Urothelium cell line (cell line): ENCODE measurements around the gene FOXD1.

Experiments used
- DNase-seq: peaks from one replicate; pipeline ENCODE4 v3.0.0; 2011; ENCODE audit warnings: low spot score, mixed read lengths
- FAIRE-seq: peaks from 2 replicates; lab custom pipeline; 2011; peaks lifted over from hg19 to GRCh38; lab: Jason Lieb, UNC

Gene FOXD1

DNA sequence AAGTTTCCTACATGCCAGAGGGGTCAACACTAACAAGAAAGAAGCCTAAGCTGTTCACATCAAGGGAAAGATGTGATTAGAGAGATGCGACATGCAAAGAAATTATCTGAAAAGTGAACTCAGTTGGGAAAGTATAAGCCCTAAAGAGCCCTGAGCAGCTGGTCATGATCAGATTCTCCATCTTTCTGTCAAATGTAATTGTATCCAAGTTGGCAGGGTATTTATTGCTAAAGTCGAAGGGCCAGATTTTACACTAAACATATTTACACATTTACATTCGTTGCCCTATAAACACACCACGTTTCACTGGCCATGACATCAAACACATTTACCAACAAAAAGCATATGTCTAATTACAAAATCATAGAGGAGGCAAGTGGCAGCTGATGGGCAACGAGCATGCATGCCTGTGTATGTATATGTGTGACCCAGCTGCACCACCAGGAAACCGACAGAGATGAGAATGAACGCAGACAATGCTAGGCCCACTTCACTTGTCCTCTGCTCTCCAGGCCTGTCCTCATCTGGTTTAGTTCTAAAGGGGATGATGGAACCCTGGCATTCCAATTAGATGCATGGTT, 6.3 kb downstream of the FOXD1 start:
- peak; percentile 30 for FAIRE-seq

DNA sequence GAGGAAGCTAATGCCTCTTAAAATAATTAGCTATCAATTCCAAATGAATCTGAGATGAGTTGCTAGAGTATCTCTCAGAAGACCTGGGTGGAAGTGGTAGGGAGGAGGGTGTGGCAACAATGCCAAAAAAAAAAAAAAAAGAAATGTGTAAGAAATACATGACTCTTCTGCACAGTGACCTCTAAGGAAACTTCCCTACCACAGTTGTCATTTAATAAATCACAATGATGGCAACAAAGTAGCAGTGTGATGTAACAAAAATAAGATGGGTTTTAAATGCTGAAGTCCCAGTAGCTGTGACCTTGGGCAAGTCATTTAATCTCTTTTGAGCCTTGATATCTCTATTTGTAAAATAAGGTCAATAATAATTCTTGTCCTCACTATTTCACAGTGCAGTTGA, 7.2 kb downstream of the FOXD1 start:
- DNase-seq (no peak), FAIRE-seq (no peak)

More for the DNA sequence above, 6.3 kb downstream of the FOXD1 start:
- DNase-seq: no peak

GRCh38 chr5:73440262-73440661, 8.3 kb downstream of the FOXD1 start:
- FAIRE-seq: no peak
- DNase-seq: no peak

DNA sequence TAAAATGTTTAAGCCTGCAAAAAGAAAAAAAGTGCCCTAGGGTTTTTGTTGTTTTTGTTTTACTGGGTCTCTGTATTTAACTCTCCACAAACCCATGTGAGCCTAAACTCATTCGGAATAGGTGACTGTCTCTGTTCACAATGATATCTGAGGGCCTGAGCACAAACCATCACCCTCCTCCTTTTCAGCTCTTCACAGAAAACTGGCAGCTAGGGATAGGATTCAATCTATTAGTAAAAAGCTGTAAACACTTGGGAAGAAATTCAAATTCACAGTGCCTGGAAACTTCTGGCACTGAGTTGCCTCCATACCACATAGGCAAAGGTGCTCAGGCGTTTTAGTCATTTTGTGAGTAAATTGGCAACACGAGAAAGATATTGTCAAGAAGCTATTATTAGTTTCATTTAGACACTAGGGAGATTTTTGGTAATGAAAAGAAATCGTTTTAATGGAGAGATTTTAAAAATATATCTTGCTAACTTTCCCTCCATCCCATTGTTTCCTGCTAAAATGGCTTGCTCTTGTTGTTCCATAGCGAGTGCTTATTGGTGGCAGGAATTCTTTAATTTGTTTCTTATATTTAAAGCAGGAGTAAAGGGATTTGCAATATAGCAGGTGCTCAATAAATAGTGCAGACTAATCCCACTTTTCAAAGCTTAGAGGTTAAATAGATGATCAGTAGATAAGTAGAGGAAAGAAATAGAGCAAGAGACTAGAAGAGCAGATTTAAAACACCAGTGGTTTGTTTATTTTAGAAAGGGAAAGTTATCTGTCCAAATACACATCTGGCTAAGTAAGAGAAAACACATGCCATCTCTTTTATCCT, 9.7 kb downstream of the FOXD1 start:
- FAIRE-seq (no peak), DNase-seq (no peak)

DNA sequence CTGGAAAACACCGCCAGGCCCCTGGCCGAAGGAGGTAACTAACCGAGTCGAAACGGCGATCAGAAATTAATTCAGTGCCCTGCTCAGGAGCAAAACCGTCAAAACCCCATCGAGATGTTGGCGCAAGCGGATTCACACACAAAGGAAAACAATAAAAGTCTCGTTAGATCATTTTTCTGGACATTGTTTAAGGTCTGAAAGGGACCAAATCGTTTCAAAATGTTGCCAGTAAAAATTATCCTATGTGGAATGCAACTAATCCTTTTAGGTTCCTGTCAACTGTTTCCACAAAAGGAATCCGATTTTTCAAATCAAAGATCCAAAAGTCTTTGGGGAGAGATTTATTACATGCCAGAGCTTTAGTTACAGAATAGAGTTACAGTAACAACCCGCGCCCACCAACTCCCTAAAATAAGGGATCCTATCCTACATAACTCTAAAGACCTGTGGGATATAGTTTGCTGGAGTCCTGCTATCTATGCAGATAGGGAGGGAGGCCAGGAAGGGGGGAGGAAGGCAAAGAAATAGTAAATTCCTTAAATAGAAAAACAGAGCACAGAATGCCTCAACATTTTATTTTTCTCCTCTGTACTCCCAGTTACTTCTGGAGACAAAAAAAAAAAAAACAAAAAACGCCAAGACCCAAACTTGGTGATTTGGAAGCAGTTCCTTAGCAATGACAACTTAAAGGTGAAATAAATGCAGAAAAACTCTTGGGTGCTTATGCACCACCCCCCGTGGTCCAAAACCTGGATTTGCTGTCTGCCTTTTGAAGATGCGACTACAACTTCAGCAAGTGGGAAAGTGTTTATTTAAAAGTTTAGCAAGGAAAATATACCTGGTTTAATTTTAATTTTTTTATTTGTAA, 10.6 kb downstream of the FOXD1 start:
- DNase-seq (no peak), FAIRE-seq (no peak)

DNA sequence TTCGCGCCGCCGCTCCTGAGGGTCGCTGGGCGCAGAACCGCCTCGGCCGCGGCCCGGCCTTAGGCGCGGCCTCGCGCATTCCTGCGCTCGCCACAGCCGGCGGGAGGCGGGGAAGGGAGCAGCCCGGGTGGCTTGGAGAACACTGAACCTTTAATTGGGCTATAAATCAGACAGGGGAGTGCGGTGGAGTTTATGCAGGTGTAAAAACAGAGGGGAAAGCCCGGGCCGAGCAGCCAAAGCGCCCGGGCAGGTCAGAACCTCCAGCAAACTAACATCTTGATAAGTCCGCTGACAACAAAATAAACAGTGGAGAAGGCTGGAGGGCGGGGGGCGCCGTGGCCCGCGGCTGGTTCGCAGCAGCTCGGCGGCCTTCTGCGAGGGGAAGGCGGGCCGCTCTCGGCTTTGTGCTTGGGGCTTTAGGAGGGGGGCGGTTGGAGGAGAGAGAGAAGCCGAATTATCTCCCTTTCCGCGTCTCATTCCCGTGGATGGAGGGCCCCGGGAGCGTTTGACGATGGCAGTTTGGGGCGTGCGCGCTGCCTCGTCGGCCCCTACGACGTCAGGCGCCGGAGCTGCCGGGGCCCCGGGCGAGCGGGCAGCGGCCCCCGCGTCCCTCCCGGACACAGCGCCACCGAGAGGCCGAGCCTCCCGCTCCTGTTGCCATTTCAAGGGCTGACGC, 11.3 kb downstream of the FOXD1 start:
- no peak for DNase-seq
- FAIRE-seq: no peak

DNA sequence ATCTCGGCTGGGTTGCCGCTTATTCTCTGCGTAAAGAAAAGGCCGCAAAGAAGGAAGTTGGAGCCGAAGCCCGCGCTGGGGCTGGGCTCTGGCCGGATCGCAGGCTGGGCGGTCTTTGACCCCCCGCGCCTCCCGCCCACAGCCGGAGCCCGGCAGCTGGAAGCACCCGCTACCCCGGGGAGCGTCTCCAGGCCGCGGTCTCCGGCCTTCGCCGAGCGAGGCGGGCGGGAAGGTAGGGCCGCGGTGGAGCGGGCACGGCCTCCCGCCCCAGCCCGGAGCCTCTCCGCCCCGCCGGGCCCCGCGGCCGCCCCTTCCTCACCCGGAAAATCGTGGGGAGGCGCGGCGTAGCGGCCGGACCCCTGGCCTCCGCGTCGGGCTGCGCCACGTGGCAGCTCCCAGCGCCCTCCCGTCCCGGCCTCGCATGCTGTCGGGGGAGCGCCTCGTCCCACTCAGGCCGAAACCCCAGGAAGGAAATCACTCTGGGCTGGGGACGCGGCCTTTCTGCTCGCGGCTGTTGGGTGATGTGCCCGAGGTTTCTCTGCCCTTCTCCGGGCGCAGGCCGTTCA, 12.0 kb downstream of the FOXD1 start:
- DNase-seq (no peak), FAIRE-seq (no peak)

DNA sequence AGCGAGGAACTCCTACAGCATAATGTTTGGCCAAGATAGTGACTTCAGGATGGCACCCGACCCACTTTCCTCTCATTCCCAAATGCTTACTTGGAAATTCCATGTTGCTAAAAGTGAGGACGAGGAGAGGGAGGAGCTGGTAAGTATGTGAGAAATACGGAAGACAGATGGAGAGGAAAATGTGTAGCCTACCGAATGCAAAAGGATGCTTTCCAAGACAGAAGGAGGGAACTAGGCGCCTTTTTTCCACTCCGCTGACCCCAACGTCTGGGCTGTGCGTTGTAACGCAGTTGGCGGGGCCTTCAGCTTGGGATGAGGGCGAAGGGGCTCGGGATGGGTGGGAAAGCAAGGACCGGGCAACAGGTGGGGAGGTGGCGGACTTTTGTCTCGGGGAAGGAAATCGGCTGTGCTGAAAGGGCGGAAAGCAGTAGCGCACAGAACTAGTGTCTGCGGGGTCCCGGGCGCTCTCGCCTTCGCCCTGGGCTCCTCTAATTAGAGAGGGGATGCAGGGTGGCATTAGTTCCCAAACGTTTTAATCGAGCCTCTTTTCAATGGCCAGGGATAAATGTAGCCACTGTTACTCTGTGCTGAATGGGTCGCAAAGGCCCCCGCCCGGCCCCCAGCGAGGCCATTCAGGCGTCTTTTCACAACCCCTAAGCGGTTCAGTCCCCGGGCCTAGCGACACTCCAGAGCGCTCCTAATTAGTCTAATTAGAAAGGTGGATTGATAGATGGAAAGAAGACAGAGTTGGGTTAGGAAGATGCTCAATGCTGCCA, 12.6 kb downstream of the FOXD1 start:
- DNase-seq (no peak), FAIRE-seq (no peak)

DNA sequence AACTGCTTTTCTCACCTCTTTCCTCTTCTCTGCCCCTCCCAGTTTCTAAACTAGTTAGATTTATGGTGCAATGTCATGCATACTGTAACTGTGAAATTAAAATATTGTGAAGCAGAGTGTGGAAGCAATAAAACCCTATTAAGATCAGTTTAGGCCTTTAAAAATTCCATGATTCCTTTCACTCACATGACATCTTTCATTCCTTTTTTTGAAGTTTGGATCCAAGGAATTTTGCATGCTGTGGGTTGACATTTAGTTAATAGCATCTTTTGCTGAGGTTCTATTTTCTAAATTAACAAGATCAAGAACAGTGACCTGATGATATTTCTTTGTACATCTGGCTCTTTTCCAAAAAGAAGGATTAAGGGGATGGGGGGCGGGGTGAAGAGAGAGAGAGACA, 13.7 kb downstream of the FOXD1 start:
- FAIRE-seq (no peak), DNase-seq (no peak)

DNA sequence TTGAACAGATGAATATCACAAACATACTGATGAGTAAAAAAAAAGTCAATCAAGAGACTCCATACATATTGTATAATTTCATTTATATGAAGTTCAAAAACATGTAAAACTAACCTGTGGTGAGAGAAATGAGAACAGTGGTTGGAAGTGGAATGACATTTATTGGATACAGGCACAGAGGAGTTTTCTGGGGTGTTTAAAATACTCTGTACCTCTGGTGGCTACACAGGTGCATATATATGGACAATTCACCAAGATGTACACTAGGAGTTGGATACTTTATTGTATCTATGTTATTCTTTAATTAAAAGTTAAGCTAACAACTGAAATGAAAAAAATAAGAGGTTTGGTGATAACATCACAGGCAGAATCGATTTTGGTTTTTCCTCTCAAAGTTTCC, 14.1 kb downstream of the FOXD1 start:
- no peak for DNase-seq
- no peak for FAIRE-seq

DNA sequence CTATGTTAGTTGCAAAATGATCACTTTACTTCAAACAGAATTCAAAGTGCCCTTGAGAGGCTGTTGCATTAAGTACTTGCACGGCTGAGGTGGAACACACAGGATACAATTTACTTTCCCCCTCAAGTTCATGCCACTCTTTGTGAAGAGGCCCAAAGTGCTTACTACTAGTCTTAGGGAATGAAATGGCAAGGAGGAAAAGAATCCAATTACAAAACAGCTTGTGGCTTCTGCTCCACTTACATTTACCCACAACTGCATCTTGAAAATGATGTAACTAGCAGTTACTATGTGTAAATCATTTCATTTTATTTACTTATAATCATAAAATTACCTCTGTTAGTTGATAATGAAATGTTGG, 14.6 kb downstream of the FOXD1 start:
- FAIRE-seq (no peak), DNase-seq (no peak)

DNA sequence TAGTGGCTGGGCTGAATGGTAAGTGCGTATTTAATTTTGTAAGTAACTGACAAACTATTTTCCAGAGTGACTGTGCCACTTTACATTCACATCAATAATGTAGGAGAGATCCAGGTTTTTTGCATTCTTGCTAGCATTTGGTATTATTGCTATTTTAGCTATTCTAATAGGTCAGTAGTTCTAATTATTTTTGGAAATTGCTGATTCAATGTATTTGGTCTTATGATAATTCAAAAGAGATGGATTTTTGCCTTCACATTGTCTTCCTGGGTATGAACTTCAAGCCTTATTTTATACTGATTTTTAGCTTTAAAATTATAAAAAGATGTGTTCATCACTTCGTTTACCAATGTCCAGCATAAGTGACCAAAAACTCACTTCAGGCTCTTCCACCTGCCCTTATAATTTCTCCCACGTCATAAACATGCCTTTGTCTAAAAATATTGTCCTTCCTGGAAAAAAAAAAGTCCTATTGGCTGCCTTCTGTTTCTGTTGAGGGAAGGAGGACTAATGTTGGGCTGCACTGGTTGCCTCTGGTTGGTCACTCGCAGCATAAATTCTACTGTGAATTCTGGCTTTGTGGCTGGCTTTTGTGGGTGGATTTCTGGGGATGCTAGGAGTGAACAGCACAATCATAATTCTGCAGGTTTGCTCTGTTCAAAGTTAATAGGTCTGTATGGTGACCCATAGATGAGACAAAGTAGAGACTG, 15.2 kb downstream of the FOXD1 start:
- FAIRE-seq (no peak), DNase-seq (no peak)

GRCh38 chr5:73431204-73431851, 17.2 kb downstream of the FOXD1 start:
- FAIRE-seq (no peak), DNase-seq (no peak)

DNA sequence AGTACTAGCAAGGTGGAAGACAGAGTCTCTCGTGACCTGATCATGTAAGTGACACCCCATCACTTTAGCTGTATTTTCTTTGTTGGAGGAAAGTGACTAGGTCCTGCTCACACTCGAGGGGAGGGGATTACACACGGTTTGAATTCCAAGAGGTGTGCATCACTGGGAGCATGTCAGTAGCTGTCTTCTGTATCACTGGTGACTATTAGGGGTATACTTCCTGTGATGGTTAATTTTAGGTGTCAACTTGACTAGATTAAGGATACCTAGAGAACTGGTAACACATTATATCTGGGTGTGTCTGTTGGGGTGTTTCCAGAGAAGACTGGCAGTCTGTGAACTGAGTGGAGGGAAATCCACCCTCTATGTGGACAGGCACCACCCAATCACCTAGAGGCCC, 22.5 kb downstream of the FOXD1 start:
- no peak for FAIRE-seq
- no peak for DNase-seq

DNA sequence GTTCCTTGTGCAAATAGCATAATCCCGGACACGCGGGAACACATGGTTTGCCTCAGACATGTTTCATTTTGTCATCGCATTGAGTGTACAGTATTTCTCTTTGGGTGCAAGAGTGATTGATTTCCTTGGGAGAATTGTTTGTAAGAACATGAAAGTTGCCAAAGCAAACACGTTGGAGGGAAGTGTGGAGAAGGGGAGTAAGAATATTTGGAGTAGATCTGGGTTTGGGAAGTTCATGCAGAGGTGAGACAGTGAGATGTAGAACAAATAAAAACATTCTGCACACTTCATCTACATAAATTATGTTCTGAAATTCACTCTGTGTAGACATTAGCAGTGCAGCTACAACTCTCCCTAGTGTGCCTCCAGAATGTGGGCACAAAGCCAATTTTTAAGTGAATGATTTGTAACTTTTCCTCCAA, 24.0 kb downstream of the FOXD1 start:
- no peak for FAIRE-seq
- no peak for DNase-seq

- no peak for DNase-seq
- no peak for FAIRE-seq
These were observed 26.4 kb downstream of the FOXD1 start for GRCh38 chr5:73422164-73422563.

GRCh38 chr5:73420666-73421065, 27.9 kb downstream of the FOXD1 start:
- FAIRE-seq: no peak
- no peak for DNase-seq

DNA sequence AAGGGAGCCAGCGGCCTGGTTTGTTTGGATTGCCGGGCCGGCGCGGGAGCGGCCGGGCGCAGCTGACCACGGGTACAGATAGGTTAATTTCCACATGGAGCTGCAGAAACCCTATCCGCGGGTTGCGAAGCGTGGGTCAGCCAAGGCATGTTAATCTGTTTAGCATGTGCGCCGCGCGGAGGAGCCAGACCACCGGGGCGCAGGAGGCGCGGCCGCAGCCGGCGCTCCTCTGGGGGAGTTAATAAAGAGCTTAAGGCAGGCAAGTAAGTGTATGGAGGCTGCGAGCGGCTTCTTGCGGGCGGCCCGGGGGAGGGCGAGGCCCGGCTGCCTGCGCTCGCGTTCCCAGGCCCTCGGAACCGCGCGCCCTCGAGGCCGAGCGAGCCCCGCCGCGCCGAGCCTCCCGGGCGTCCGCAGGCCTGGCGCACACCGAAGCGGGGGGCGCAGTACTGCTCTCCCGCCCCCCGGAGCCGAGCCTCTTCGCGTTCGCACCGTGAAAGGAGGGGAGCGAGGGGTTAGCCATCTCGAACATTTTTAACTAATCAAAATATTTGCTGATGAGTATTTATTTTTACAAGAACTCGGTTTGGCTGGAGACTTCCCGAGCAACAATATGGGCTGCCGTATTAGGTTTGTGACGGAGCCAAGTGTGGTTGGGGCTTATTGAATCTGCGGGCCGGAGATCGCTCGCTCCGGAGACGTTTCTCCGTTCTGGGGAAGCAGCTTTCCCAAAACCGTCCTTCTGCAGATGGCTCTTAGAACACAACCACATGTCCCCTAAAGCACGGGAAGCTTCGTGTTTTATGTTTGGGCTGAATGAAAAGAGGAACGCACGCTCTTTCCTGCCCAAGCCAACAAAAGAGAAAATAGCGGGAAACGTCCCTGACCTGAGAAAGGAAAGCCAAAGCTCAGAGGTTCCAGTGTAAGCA, 28.8 kb downstream of the FOXD1 start:
- FAIRE-seq: no peak
- DNase-seq: no peak
